Osteocyte (in vitro differentiated cells): Measurements from ENCODE around the gene RHBDF1. TPM values are rescaled to one million over a fixed set of nuclear protein-coding genes. Genes with fewer than 3 reads are reported as not detected.
A peak's percentile ranks its signal among the peaks of the same experiment; 100 is the strongest.

Experiments
- DNase-seq: peaks from one replicate; pipeline ENCODE4 v3.0.0; 2021; ENCODE audit warnings: mixed read lengths; ENCODE audit not compliant: unreplicated experiment; ENCODE audit errors: extremely low spot score
- H3K27ac Mint-ChIP-seq: one replicate; pipeline ENCODE4 v1.8.0; 2021; ENCODE audit warnings: mild to moderate bottlenecking, mixed read lengths; ENCODE audit not compliant: unreplicated experiment
- H3K27me3 Mint-ChIP-seq: one replicate; pipeline ENCODE4 v1.8.0; 2021; ENCODE audit warnings: mixed read lengths; ENCODE audit not compliant: unreplicated experiment
- H3K36me3 Mint-ChIP-seq: one replicate; pipeline ENCODE4 v1.8.0; 2021; ENCODE audit warnings: mixed read lengths; ENCODE audit not compliant: unreplicated experiment
- H3K4me1 Mint-ChIP-seq: one replicate; pipeline ENCODE4 v1.8.0; 2021; ENCODE audit warnings: mixed read lengths; ENCODE audit not compliant: unreplicated experiment
- H3K4me3 Mint-ChIP-seq: one replicate; pipeline ENCODE4 v1.8.0; 2021; ENCODE audit warnings: mild to moderate bottlenecking, moderate library complexity, mixed read lengths; ENCODE audit not compliant: unreplicated experiment
- H3K9me3 Mint-ChIP-seq: one replicate; pipeline ENCODE4 v1.8.0; 2021; ENCODE audit warnings: mixed read lengths; ENCODE audit not compliant: unreplicated experiment
- CTCF ChIP-seq: fragments of 200-600 bp; sonication (generic); IDR thresholded peaks from 2 replicates; pipeline ENCODE4 v1.5.0; 2021; ENCODE audit warnings: antibody characterized with exemption, mild to moderate bottlenecking, moderate library complexity
- total RNA-seq: library from RNA; stranded (reverse); gene quantifications from 2 replicates; pipeline ENCODE4 v1.2.1, GENCODE V29; 2021

Gene RHBDF1
- total RNA-seq, 1 donor from 2014 or later = 57.6 TPM

- H3K27me3 Mint-ChIP-seq = no peaks in the 10 kb centered on the region
- DNase-seq = no peak
- peaks cover 50% of the 10 kb centered on the region for H3K4me1 Mint-ChIP-seq
- H3K9me3 Mint-ChIP-seq = no peaks in the 10 kb centered on the region
- peaks cover 4% of the 10 kb centered on the region for H3K36me3 Mint-ChIP-seq
- TF ChIP-seq CTCF = no peak
- H3K27ac Mint-ChIP-seq = peak overlapping the region; percentile 66
- no peak overlapping the region for H3K4me3 Mint-ChIP-seq
Measured at GRCh38 chr16:67884-68789, 4.3 kb downstream of the RHBDF1 start.

- Mint-ChIP-seq H3K27ac (peak overlapping the region; percentile 47), H3K27me3 (no peaks in the 10 kb centered on the region), H3K4me1 (peaks cover 46% of the 10 kb centered on the region), H3K9me3 (no peaks in the 10 kb centered on the region), H3K36me3 (peaks cover 4% of the 10 kb centered on the region), H3K4me3 (no peak overlapping the region)
- no peak for TF ChIP-seq CTCF
- DNase-seq = no peak
Measured at GRCh38 chr16:67183-67791, 5.1 kb downstream of the RHBDF1 start.

GRCh38 chr16:66309-67182, 5.9 kb downstream of the RHBDF1 start:
- Mint-ChIP-seq H3K4me3 (no peak overlapping the region), H3K27me3 (no peaks in the 10 kb centered on the region), H3K36me3 (peaks cover 4% of the 10 kb centered on the region), H3K9me3 (no peaks in the 10 kb centered on the region), H3K4me1 (peaks cover 44% of the 10 kb centered on the region), H3K27ac (no peak overlapping the region)
- no peak for DNase-seq
- TF ChIP-seq CTCF = no peak

- Mint-ChIP-seq H3K4me1 (peaks cover 39% of the 10 kb centered on the region), H3K9me3 (no peaks in the 10 kb centered on the region), H3K4me3 (no peak overlapping the region), H3K36me3 (peaks cover 5% of the 10 kb centered on the region), H3K27me3 (no peaks in the 10 kb centered on the region), H3K27ac (peak overlapping the region; percentile 50)
- DNase-seq = peak; percentile 95
- TF ChIP-seq CTCF = peak; percentile 95
Measured at GRCh38 chr16:65745-66144, 6.7 kb downstream of the RHBDF1 start.
